ENCODE results near the gene PXYLP1.

PXYLP1 gene

GRCh38 chr3:141230293-141230692 is 1.3 kb upstream of the PXYLP1 start:
- no peak for DNase-seq

GRCh38 chr3:141231952-141232823 is 563 bp downstream of the PXYLP1 start:
- DNase-seq = peak in 1 of 2 experiments; percentile 12

- peak in 1 of 2 experiments; percentile 17 for DNase-seq
These were observed 2.0 kb downstream of the PXYLP1 start for GRCh38 chr3:141233457-141234161.

- DNase-seq = no peak
These were observed 2.7 kb downstream of the PXYLP1 start for GRCh38 chr3:141234283-141234682.

- DNase-seq = no peak
These were observed 4.1 kb downstream of the PXYLP1 start for GRCh38 chr3:141235661-141236171.

- no peak for DNase-seq
These were observed 4.7 kb downstream of the PXYLP1 start for GRCh38 chr3:141236361-141236760.

GRCh38 chr3:141237701-141238521 is 6.3 kb downstream of the PXYLP1 start:
- DNase-seq = peak; percentile 72 to 94

- DNase-seq = peak; percentile 41 to 83
These were observed 8.1 kb downstream of the PXYLP1 start for GRCh38 chr3:141239511-141240281.

- DNase-seq = peak in 1 of 2 experiments; percentile 26
These were observed 8.7 kb downstream of the PXYLP1 start for GRCh38 chr3:141240286-141240685.

GRCh38 chr3:141240687-141241615 is 9.3 kb downstream of the PXYLP1 start:
- peak; percentile 36 to 81 for DNase-seq

GRCh38 chr3:141241616-141242376 is 10.2 kb downstream of the PXYLP1 start:
- DNase-seq = peak; percentile 95 to 96

- DNase-seq = peak; percentile 44 to 69
These were observed 10.9 kb downstream of the PXYLP1 start for GRCh38 chr3:141242377-141243092.

- no peak for DNase-seq
These were observed 11.7 kb downstream of the PXYLP1 start for GRCh38 chr3:141243271-141243707.

- DNase-seq = no peak
These were observed 14.8 kb downstream of the PXYLP1 start for GRCh38 chr3:141246224-141246957.

- no peak for DNase-seq
These were observed 15.3 kb downstream of the PXYLP1 start for GRCh38 chr3:141246958-141247301.

GRCh38 chr3:141248064-141248463 is 16.4 kb downstream of the PXYLP1 start:
- DNase-seq = no peak

GRCh38 chr3:141249041-141249440 is 17.4 kb downstream of the PXYLP1 start:
- DNase-seq = no peak

GRCh38 chr3:141250342-141250741 is 18.7 kb downstream of the PXYLP1 start:
- no peak for DNase-seq

- no peak for DNase-seq
These were observed 19.2 kb downstream of the PXYLP1 start for GRCh38 chr3:141250828-141251227.

All from NCI-H446 (cell line).